GM13977 (cell line): ENCODE results near the gene MLLT3.
A peak's percentile ranks its signal among the peaks of the same experiment; 100 is the strongest.

Source experiments
- DNase-seq: peaks from one replicate; pipeline ENCODE4 v3.0.0; 2012; ENCODE audit warnings: low spot score
- in situ Hi-C: fragments of 300-500 bp; cut with MboI; formaldehyde crosslinking; loops from one replicate; pipeline ENCODE4 v1.12.0; 2022; ENCODE audit warnings: low sequenced_read_pairs, low pct_unique_long_range_greater_than_20kb, mixed read lengths, inconsistent platforms; ENCODE audit not compliant: unreplicated experiment
- TF ChIP-seq, protein P1 (sequence below): IDR thresholded peaks from 2 replicates; pipeline ENCODE4 v1.5.1; 2012; ENCODE audit warnings: mild to moderate bottlenecking, control low read depth; ENCODE audit not compliant: insufficient read depth; ENCODE audit errors: extremely low read depth, missing control alignments

The MLLT3 gene

DNA sequence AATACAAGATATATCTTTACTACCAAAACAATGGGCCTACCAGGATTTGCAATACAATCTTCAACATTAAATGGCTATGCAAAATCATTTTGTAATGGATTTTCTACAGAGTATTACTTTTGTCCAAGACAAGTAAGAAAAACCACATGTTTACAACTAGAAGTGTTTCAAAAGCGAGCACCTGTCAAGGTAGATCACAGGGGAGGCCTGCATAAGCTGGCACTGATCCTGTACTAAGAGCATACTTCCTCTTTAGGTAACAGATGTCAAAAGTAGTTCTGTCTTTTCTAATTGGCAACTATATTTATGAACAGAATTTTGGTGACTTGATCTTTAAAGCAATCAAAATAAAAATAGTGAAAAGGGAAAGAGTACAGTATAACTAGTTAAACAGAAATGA is 249.0 kb downstream of the MLLT3 start:
- no peak for DNase-seq
- in situ Hi-C loops = loop anchor here (25.0 kb wide), 2 partner anchors 564 to 739 kb away; no protein-coding TSS in a partner anchor
- TF ChIP-seq, protein P1, sequence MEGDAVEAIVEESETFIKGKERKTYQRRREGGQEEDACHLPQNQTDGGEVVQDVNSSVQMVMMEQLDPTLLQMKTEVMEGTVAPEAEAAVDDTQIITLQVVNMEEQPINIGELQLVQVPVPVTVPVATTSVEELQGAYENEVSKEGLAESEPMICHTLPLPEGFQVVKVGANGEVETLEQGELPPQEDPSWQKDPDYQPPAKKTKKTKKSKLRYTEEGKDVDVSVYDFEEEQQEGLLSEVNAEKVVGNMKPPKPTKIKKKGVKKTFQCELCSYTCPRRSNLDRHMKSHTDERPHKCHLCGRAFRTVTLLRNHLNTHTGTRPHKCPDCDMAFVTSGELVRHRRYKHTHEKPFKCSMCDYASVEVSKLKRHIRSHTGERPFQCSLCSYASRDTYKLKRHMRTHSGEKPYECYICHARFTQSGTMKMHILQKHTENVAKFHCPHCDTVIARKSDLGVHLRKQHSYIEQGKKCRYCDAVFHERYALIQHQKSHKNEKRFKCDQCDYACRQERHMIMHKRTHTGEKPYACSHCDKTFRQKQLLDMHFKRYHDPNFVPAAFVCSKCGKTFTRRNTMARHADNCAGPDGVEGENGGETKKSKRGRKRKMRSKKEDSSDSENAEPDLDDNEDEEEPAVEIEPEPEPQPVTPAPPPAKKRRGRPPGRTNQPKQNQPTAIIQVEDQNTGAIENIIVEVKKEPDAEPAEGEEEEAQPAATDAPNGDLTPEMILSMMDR = no peak

DNA sequence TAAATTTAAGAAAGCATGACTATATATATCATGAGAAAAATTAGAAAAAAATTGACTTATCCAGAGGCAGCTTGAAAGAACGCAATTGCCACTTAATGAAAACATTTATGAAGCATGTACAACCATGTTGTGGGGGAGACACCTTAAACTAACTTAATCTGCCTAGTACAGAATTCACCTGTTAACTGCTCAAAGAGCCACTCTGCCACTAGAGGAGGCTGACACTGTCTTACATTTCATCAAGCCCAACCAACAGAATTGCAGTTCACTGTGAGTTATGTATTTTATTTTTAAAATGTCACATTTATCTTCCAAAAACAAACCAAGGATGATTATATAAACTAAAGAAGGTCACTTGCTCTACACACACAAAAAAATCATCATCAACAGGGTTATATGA is 252.9 kb downstream of the MLLT3 start:
- in situ Hi-C loops = loop anchor here (25.0 kb wide), 2 partner anchors 568 to 743 kb away; no protein-coding TSS in a partner anchor
- TF ChIP-seq, protein P1 = peak; percentile 4
- DNase-seq = no peak

DNA sequence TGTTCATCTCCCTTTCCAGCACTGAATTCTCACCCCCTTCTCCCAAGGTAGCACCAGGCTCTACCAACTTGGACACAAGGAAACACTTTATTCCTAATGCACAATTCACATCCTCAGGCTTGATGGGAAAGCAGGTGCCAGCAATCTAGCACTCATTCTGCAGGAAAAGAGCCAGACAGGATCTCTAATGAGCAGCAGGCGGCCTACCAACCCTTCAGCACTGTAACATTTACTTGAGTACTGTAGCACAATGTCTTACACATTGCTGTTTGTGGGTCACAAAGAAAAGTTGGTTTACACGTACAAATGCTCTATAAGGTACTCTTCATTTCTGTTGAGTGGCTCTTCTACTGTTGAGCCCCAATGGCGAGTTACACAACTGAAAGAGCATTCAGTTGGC is 254.4 kb downstream of the MLLT3 start:
- no peak for DNase-seq
- TF ChIP-seq, protein P1 = no peak
- in situ Hi-C loops = loop anchor here (25.0 kb wide), 2 partner anchors 569 to 744 kb away; no protein-coding TSS in a partner anchor

DNA sequence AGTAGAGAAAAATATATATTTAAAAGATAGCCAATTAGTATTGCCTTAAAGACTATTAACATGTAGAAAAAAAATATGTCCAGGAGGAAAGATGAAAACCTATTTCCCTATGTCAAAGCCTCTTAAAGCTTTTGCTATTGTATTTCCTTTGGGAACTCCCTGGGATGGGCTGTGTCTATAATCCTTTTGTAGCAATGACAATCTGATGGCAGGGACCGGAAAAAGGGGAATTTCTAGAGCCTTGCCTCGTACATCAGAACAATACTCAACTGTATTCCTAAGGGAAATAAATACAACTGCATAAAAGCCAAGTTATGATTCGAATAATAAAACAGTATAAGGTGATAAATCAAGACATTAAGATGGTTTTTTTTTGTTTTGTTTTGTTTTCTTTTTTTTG is 257.3 kb downstream of the MLLT3 start:
- in situ Hi-C loops = loop anchor here (25.0 kb wide), 2 partner anchors 572 to 747 kb away; no protein-coding TSS in a partner anchor
- TF ChIP-seq, protein P1 = no peak
- no peak for DNase-seq

DNA sequence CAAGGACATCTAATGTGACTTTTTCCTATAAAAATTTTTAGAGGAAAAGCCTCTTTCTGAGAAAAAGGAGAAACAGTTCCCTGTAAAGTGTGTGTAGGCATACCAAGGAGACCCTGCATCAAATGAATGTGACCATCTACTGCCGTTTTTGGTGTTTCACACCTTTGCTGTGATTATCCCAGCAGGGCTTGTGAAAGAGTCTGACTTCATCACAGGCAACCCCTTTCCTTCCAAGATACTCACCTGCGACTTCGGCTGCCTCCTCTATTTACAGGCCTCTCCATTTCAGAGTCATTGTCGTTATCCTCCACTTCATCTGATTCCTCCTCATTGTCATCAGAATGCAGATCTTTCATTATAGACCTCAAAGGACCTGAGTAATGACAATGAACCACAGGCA is 259.1 kb downstream of the MLLT3 start:
- TF ChIP-seq, protein P1 = no peak
- no peak for DNase-seq
- in situ Hi-C loops = loop anchor here (25.0 kb wide), 2 partner anchors 574 to 749 kb away; no protein-coding TSS in a partner anchor

DNA sequence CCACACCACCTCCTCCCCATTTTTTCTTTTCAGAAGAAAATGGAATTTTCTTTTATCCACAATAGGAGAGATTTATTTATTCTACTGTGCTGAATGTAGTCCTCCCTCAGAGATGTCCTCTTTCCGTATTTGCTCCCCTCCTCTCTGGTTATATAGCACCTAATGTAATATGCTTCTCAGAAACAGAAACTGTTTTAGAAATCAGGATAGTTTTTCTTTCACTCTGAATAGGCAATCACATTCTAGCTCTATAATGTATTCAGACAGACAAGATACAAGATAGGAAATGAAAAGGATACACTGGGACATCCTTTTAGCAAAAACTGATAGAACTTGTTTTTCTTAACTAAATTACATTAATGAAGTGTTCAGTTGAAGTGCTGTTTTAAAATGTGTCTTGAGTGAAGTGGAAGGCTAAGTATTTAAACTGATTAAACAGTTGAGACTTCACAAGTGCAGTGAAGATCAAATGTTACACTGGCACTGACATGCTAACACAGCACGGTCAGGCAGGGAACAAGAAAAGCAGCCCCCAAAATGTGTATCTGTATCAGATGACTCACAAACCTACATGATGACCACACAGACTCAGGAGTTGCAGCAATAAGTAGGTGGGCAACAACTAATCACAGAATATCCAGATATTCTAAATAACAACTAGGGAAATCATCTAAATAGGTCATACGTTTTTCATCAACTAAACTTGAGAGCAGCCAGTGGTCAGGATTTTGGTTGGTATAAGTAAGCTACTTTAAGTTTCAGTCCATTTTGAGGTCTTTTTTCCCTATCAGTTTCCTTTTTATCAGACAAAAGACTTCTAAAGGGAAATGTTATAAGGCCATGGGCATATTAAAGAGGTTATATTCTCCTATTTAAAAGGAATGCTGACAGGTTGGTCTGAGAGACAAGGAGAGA is 260.4 kb downstream of the MLLT3 start:
- in situ Hi-C loops = loop anchor here (25.0 kb wide), 2 partner anchors 575 to 750 kb away; no protein-coding TSS in a partner anchor
- DNase-seq = no peak
- TF ChIP-seq, protein P1 = no peak
